ENCODE data around the gene ZACN. TPM values are rescaled to one million over a fixed set of nuclear protein-coding genes. Genes with fewer than 3 reads are reported as not detected.

Gene ZACN
- total RNA-seq, result under 0.01 TPM in 1 of 2 replicates, not detected in the other

GRCh38 chr17:76078860-76079534 lies at the start of gene ZACN:
Gene ZACN (plus strand): TSS chr17:76079182. CDS start chr17:76079265, 83 bp downstream.

GRCh38 chr17:76072148-76072858 lies 6.7 kb upstream of the ZACN start, which contains the start of gene SRP68:
Gene SRP68 (minus strand): TSS chr17:76072517. CDS start chr17:76072491, 26 bp downstream.

GRCh38 chr17:76074390-76075363 lies 4.3 kb upstream of the ZACN start, which contains the start of gene GALR2:
Gene GALR2 (plus strand): TSS chr17:76074781. CDS start chr17:76074884, 103 bp downstream.

GRCh38 chr17:76103274-76104139 lies 24.5 kb downstream of the ZACN start, which contains the start of gene EXOC7:
Gene EXOC7 (minus strand): TSS chr17:76103787. CDS start chr17:76103692, 95 bp downstream.

Small RNA genes within 50 kb of the gene (small RNA-seq; reads per million reads assigned to genes)
- 0.23 reads per million for gene MIR6868

Other genes starting within 250 kb of the ZACN start
- gene UNC13D, start 234.8 kb upstream of the ZACN start, total RNA-seq, result 204 and 275 TPM in 2 replicates
- 28.1 and 30.2 TPM in 2 replicates for gene WBP2, start 223.8 kb upstream of the ZACN start, total RNA-seq
- gene TRIM47, start 200.6 kb upstream of the ZACN start, total RNA-seq, result 16.7 and 25.9 TPM in 2 replicates
- gene TRIM65, start 182.2 kb upstream of the ZACN start, total RNA-seq, result 19.4 and 21.2 TPM in 2 replicates
- 40.0 and 41.0 TPM in 2 replicates for gene MRPL38, start 174.3 kb upstream of the ZACN start, total RNA-seq
- gene FBF1, start 138.1 kb upstream of the ZACN start, total RNA-seq, result 7.3 and 28.7 TPM in 2 replicates
- gene ACOX1, start 100.0 kb upstream of the ZACN start, total RNA-seq, result 147 TPM in 2 replicates
- gene TEN1, start 99.9 kb upstream of the ZACN start, total RNA-seq, result 48.4 and 78.5 TPM in 2 replicates
- 4.7 and 4.8 TPM in 2 replicates for gene CDK3, start 78.3 kb upstream of the ZACN start, total RNA-seq
- gene EVPL, start 51.9 kb upstream of the ZACN start, total RNA-seq, result 9.4 and 33.3 TPM in 2 replicates
- 31.8 and 32.3 TPM in 2 replicates for gene SRP68, start 6.7 kb upstream of the ZACN start, total RNA-seq
- gene GALR2, start 4.4 kb upstream of the ZACN start, total RNA-seq, result 0.22 TPM in 1 of 2 replicates, not detected in the other
- 99.7 and 118 TPM in 2 replicates for gene EXOC7, start 24.6 kb downstream of the ZACN start, total RNA-seq
- 0.22 TPM in 1 of 2 replicates, not detected in the other for gene FOXJ1, start 62.1 kb downstream of the ZACN start, total RNA-seq
- 0.22 and 0.79 TPM in 2 replicates for gene RNF157, start 161.3 kb downstream of the ZACN start, total RNA-seq
- 2.7 and 4.9 TPM in 2 replicates for gene UBALD2, start 186.2 kb downstream of the ZACN start, total RNA-seq
- 3.8 and 12.2 TPM in 2 replicates for gene QRICH2, start 229.1 kb downstream of the ZACN start, total RNA-seq